H9 (cell line): ENCODE measurements around the gene SLAMF6. TPM values are rescaled to one million over a fixed set of nuclear protein-coding genes. Genes with fewer than 3 reads are reported as not detected.

ENCODE experiments used
- DNase-seq: peaks from one replicate; pipeline ENCODE4 v3.0.0-alpha.2; 2017
- H2AFZ ChIP-seq: one replicate; pipeline ENCODE4 v1.6.1; 2013; ENCODE audit warnings: mild to moderate bottlenecking, low read length, control low read depth, moderate library complexity
- H2AK5ac ChIP-seq: 2 replicates; pipeline ENCODE4 v1.6.1; 2013; ENCODE audit warnings: low read length, control low read depth, mixed read lengths; ENCODE audit not compliant: insufficient read length
- H2BK120ac ChIP-seq: one replicate; pipeline ENCODE4 v1.6.1; 2013; ENCODE audit warnings: low read depth, mild to moderate bottlenecking, low read length, control low read depth, inconsistent platforms; ENCODE audit not compliant: poor library complexity, severe bottlenecking
- H2BK12ac ChIP-seq: 2 replicates; pipeline ENCODE4 v1.6.1; 2013; ENCODE audit warnings: low read length, control low read depth, mixed read lengths, low read depth; ENCODE audit not compliant: insufficient read length
- H2BK15ac ChIP-seq: 2 replicates; pipeline ENCODE4 v1.6.1; 2013; ENCODE audit warnings: low read depth, low read length, control low read depth
- H2BK20ac ChIP-seq: one replicate; pipeline ENCODE4 v1.6.1; 2013; ENCODE audit warnings: low read depth, mild to moderate bottlenecking, low read length, control low read depth, inconsistent platforms; ENCODE audit not compliant: poor library complexity, severe bottlenecking
- H2BK5ac ChIP-seq: 2 replicates; pipeline ENCODE4 v1.6.1; 2013; ENCODE audit warnings: low read length, control low read depth, mixed read lengths; ENCODE audit not compliant: insufficient read length
- H3K14ac ChIP-seq: 2 replicates; pipeline ENCODE4 v1.6.1; 2013; ENCODE audit warnings: low read length, control low read depth; ENCODE audit not compliant: insufficient read depth
- H3K18ac ChIP-seq: 2 replicates; pipeline ENCODE4 v1.6.1; 2013; ENCODE audit warnings: low read depth, mild to moderate bottlenecking, mixed read lengths, low read length, control low read depth; ENCODE audit not compliant: insufficient read length
- H3K23ac ChIP-seq: 2 replicates; pipeline ENCODE4 v1.6.1; 2013; ENCODE audit warnings: low read length, control low read depth, mixed read lengths, low read depth; ENCODE audit not compliant: insufficient read length
- H3K23me2 ChIP-seq: 2 replicates; pipeline ENCODE4 v1.6.1; 2013; ENCODE audit warnings: low read depth, mild to moderate bottlenecking, mixed read lengths, low read length, control low read depth; ENCODE audit not compliant: insufficient read length, poor library complexity, severe bottlenecking
- H3K27ac ChIP-seq: 2 replicates; pipeline ENCODE4 v1.5.1; 2013; ENCODE audit warnings: low read length, control low read depth, mixed read lengths, low read depth; ENCODE audit not compliant: insufficient read length
- H3K27me3 ChIP-seq: 2 replicates; pipeline ENCODE4 v1.6.1; 2013; ENCODE audit warnings: low read length, control low read depth, inconsistent platforms; ENCODE audit not compliant: insufficient read depth
- H3K4ac ChIP-seq: 2 replicates; pipeline ENCODE4 v1.6.1; 2013; ENCODE audit warnings: low read depth, mild to moderate bottlenecking, control low read depth, inconsistent platforms, low read length, moderate library complexity
- H3K4me1 ChIP-seq: 2 replicates; pipeline ENCODE4 v1.6.1; 2013; ENCODE audit warnings: low read length, control low read depth, inconsistent platforms; ENCODE audit not compliant: insufficient read depth
- H3K4me2 ChIP-seq: 2 replicates; pipeline ENCODE4 v1.6.1; 2013; ENCODE audit warnings: low read length, control low read depth, mixed read lengths; ENCODE audit not compliant: insufficient read length, insufficient read depth
- H3K56ac ChIP-seq: 2 replicates; pipeline ENCODE4 v1.6.1; 2013; ENCODE audit warnings: low read depth, mild to moderate bottlenecking, mixed read lengths, low read length, control low read depth; ENCODE audit not compliant: insufficient read length
- H3K79me1 ChIP-seq: 2 replicates; pipeline ENCODE4 v1.6.1; 2013; ENCODE audit warnings: low read depth, mild to moderate bottlenecking, moderate library complexity, low read length, control low read depth, inconsistent platforms; ENCODE audit not compliant: insufficient read depth, poor library complexity, severe bottlenecking
- H3K79me2 ChIP-seq: 2 replicates; pipeline ENCODE4 v1.6.1; 2013; ENCODE audit warnings: low read length, control low read depth, inconsistent platforms; ENCODE audit not compliant: insufficient read depth
- H3K9ac ChIP-seq: 2 replicates; pipeline ENCODE4 v1.6.1; 2013; ENCODE audit warnings: low read length, control low read depth, mixed read lengths; ENCODE audit not compliant: insufficient read length; ENCODE audit errors: extremely low read depth
- H3K9me3 ChIP-seq: one replicate; pipeline ENCODE4 v1.6.1; 2013; ENCODE audit warnings: low read depth, low read length, inconsistent platforms; ENCODE audit not compliant: control insufficient read depth
- H3T11ph ChIP-seq: one replicate; pipeline ENCODE4 v1.6.1; 2013; ENCODE audit warnings: mild to moderate bottlenecking, low read length, control low read depth, inconsistent platforms
- H4K20me1 ChIP-seq: one replicate; pipeline ENCODE4 v1.6.1; 2013; ENCODE audit not compliant: control insufficient read depth, insufficient read length, insufficient read depth
- H4K5ac ChIP-seq: 2 replicates; pipeline ENCODE4 v1.6.1; 2013; ENCODE audit warnings: low read depth, mild to moderate bottlenecking, mixed read lengths, low read length, control low read depth; ENCODE audit not compliant: insufficient read length
- H4K8ac ChIP-seq: replicated peaks from 2 replicates; pipeline ENCODE4 v1.6.1; 2013; ENCODE audit warnings: low read length, control low read depth, mixed read lengths, low read depth; ENCODE audit not compliant: insufficient read length
- H4K91ac ChIP-seq: 2 replicates; pipeline ENCODE4 v1.6.1; 2013; ENCODE audit warnings: low read depth, mild to moderate bottlenecking, moderate library complexity, mixed read lengths, low read length, control low read depth; ENCODE audit not compliant: insufficient read length
- H3K27ac Mint-ChIP-seq, 3 experiments: 2 replicates in 2 of 3; 3 replicates in 1 of 3; pipeline ENCODE4 v1.8.0; 2020 to 2021; ENCODE audit warnings: mixed read lengths in 3 of 3, mild to moderate bottlenecking in 1 of 3, moderate library complexity in 1 of 3
- H3K27me3 Mint-ChIP-seq: 2 replicates; pipeline ENCODE4 v1.8.0; 2021; ENCODE audit warnings: low read depth, mild to moderate bottlenecking, moderate library complexity, mixed read lengths
- H3K36me3 Mint-ChIP-seq, 3 experiments: 2 replicates in 2 of 3; 3 replicates in 1 of 3; pipeline ENCODE4 v1.8.0; 2020 to 2021; ENCODE audit warnings: low read depth in 3 of 3, mixed read lengths in 3 of 3; ENCODE audit not compliant: insufficient read depth in 1 of 3
- H3K4me1 Mint-ChIP-seq, 2 experiments: 2 replicates each; pipeline ENCODE4 v1.8.0; 2020; ENCODE audit warnings: mixed read lengths in 2 of 2
- H3K4me3 Mint-ChIP-seq, 2 experiments: 2 replicates in 1 of 2; 3 replicates in 1 of 2; pipeline ENCODE4 v1.8.0; 2020 to 2021; ENCODE audit warnings: mild to moderate bottlenecking in 2 of 2, mixed read lengths in 2 of 2, moderate library complexity in 1 of 2
- H3K9me3 Mint-ChIP-seq, 2 experiments: 2 replicates in 1 of 2; 3 replicates in 1 of 2; pipeline ENCODE4 v1.8.0; 2020; ENCODE audit warnings: mild to moderate bottlenecking in 2 of 2, mixed read lengths in 2 of 2, moderate library complexity in 1 of 2
- WGBS: extraction: QIAGEN DNeasy Blood & Tissue Kit; methylation state at CpG from one replicate; pipeline ENCODE4 v1.1.7; 2013; ENCODE audit warnings: missing lambda C conversion rate, low lambda C conversion rate, mixed read lengths; ENCODE audit not compliant: insufficient read length; ENCODE audit errors: extremely low coverage; 5-methylcytosine and 5-hydroxymethylcytosine counted together
- total RNA-seq: library from RNA; stranded (reverse); gene quantifications from 2 replicates; pipeline ENCODE4 v1.2.1, GENCODE V29; 2021
- TF ChIP-seq, protein P1 (sequence below): fragments of 200-600 bp; sonication (generic); conservative IDR thresholded peaks from 3 replicates; pipeline ENCODE4 v1.8.0; 2021; ENCODE audit warnings: antibody characterized with exemption, mild to moderate bottlenecking

SLAMF6 gene
- total RNA-seq, 1 experiment from 2014 or later = not detected

DNA sequence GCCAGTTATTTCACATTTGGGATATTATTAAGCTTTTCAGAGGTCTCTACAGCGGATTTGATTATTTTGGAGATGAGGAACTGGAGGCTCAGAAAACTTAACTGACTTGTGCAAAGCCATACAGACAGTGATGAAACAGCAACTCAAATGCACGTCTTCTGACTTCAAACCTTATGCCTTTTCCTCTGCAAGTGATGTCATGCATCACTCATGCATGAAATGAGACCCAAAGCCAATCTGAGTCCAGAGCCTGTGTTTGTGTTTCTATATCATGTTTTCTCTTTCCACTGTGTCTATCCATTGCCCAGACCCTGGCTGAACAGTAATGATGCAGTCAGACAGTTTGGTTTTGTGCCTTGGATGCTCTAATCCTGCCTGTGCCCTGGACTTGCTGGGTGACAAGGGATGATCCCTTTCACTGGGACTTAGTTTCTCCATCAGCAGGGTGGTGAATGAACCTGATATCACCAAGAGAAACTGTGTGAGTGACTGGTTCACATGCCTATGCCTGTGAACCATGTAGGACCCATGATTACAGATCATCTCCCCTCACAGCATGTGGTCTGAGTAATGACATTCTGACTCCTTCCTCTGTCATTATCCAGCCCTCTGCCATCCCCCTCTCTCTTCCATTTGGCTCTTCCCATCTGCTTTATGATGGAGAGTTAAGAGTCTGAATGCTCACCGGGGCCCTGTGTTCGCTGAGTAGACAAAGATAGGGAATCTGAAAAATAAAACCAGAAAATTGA is 33.4 kb downstream of the SLAMF6 start:
- no peak overlapping the region for H2BK20ac ChIP-seq
- DNase-seq = no peak
- peaks cover 18 to 32% of the 10 kb centered on the region in 2 experiments for H3K4me1 Mint-ChIP-seq
- H3K9me3 Mint-ChIP-seq = peaks cover 0 to 3% of the 10 kb centered on the region in 2 experiments; a peak in 1 of 5 replicates
- H4K5ac ChIP-seq = no peak overlapping the region
- H4K8ac ChIP-seq = no peak overlapping the region
- no peak overlapping the region for H3K27ac ChIP-seq
- H3K9ac ChIP-seq = no peak overlapping the region
- H2BK120ac ChIP-seq = no peak overlapping the region
- H3K4me3 Mint-ChIP-seq = no peak overlapping the region
- no peaks in the 10 kb centered on the region for H3K79me2 ChIP-seq
- H4K20me1 ChIP-seq = no peaks in the 10 kb centered on the region
- H3K4me1 ChIP-seq = peaks cover 2% of the 10 kb centered on the region; the same call in 1 of the 2 replicates
- H3K23me2 ChIP-seq = no peaks in the 10 kb centered on the region
- no peak overlapping the region for H3K4me2 ChIP-seq
- H2BK5ac ChIP-seq = no peak overlapping the region
- peaks cover 3 to 6% (median 5%) of the 10 kb centered on the region in 3 experiments; a peak in 6 of 7 replicates for H3K36me3 Mint-ChIP-seq
- no peak overlapping the region for H3T11ph ChIP-seq
- no peak overlapping the region for H2AFZ ChIP-seq
- no peak overlapping the region for H3K27ac Mint-ChIP-seq
- H3K27me3 ChIP-seq = no peaks in the 10 kb centered on the region
- no peak overlapping the region for H2BK12ac ChIP-seq
- TF ChIP-seq, protein P1, sequence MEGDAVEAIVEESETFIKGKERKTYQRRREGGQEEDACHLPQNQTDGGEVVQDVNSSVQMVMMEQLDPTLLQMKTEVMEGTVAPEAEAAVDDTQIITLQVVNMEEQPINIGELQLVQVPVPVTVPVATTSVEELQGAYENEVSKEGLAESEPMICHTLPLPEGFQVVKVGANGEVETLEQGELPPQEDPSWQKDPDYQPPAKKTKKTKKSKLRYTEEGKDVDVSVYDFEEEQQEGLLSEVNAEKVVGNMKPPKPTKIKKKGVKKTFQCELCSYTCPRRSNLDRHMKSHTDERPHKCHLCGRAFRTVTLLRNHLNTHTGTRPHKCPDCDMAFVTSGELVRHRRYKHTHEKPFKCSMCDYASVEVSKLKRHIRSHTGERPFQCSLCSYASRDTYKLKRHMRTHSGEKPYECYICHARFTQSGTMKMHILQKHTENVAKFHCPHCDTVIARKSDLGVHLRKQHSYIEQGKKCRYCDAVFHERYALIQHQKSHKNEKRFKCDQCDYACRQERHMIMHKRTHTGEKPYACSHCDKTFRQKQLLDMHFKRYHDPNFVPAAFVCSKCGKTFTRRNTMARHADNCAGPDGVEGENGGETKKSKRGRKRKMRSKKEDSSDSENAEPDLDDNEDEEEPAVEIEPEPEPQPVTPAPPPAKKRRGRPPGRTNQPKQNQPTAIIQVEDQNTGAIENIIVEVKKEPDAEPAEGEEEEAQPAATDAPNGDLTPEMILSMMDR = no peak
- H4K91ac ChIP-seq = no peak overlapping the region
- no peak overlapping the region for H2BK15ac ChIP-seq
- H3K79me1 ChIP-seq = no peaks in the 10 kb centered on the region
- no peak overlapping the region for H3K18ac ChIP-seq
- WGBS = no CpG with 5 or more reads among the region's 4 CpGs
- no peak overlapping the region for H3K23ac ChIP-seq
- H3K4ac ChIP-seq = no peak overlapping the region
- no peaks in the 10 kb centered on the region for H3K9me3 ChIP-seq
- H3K14ac ChIP-seq = no peak overlapping the region
- H3K56ac ChIP-seq = no peak overlapping the region
- no peaks in the 10 kb centered on the region; the same call in none of the 2 replicates for H3K27me3 Mint-ChIP-seq
- no peak overlapping the region for H2AK5ac ChIP-seq
